Measurements from ENCODE around the gene FAM24A.
A peak's percentile ranks its signal among the peaks of the same experiment; 100 is the strongest.

The FAM24A gene

GRCh38 chr10:122939133-122939855 lies 28.9 kb downstream of the FAM24A start:
- no peak for DNase-seq (ENCODE audit: low read depth)
- TF ChIP-seq CTCF (IDR thresholded peaks at IDR 0.05; ENCODE audit: insufficient read depth, low read depth, low read length, missing control alignments): no peak
- no peak overlapping the region for H3K4me3 ChIP-seq (ENCODE audit: low read length)

- TF ChIP-seq CTCF (IDR thresholded peaks at IDR 0.05; ENCODE audit: insufficient read depth, low read depth, low read length, missing control alignments): no peak
- H3K4me3 ChIP-seq (ENCODE audit: low read length): no peak overlapping the region
- no peak for DNase-seq (ENCODE audit: low read depth)
These were observed 29.6 kb downstream of the FAM24A start for GRCh38 chr10:122939856-122940543.

GRCh38 chr10:122949296-122949695 lies 38.9 kb downstream of the FAM24A start:
- no peak for TF ChIP-seq CTCF (IDR thresholded peaks at IDR 0.05; ENCODE audit: insufficient read depth, low read depth, low read length, missing control alignments)
- peak; percentile 40 for DNase-seq (ENCODE audit: low read depth)
- H3K4me3 ChIP-seq (ENCODE audit: low read length): no peak overlapping the region

- H3K4me3 ChIP-seq (ENCODE audit: low read length): peak within 1 kb of the TSS; percentile 73
- peak; percentile 99 for DNase-seq (ENCODE audit: low read depth)
- no peak for TF ChIP-seq CTCF (IDR thresholded peaks at IDR 0.05; ENCODE audit: insufficient read depth, low read depth, low read length, missing control alignments)
These were observed 43.7 kb downstream of the FAM24A start, which contains the start of gene C10orf88 for GRCh38 chr10:122953902-122954730. TSS of gene C10orf88 (minus strand) at chr10:122954227. CDS start at chr10:122954178, 49 bp downstream.

GRCh38 chr10:122954731-122955050 lies 44.3 kb downstream of the FAM24A start:
- peak overlapping the region; percentile 73 for H3K4me3 ChIP-seq (ENCODE audit: low read length)
- no peak for TF ChIP-seq CTCF (IDR thresholded peaks at IDR 0.05; ENCODE audit: insufficient read depth, low read depth, low read length, missing control alignments)
- DNase-seq (ENCODE audit: low read depth): no peak

- H3K4me3 ChIP-seq (ENCODE audit: low read length): no peak overlapping the region
- DNase-seq (ENCODE audit: low read depth): no peak
- no peak for TF ChIP-seq CTCF (IDR thresholded peaks at IDR 0.05; ENCODE audit: insufficient read depth, low read depth, low read length, missing control alignments)
These were observed 45.5 kb downstream of the FAM24A start for GRCh38 chr10:122955892-122956291.

All from epithelial cell of esophagus (primary cell).